Measurements from ENCODE around the gene HLA-B. TPM values are rescaled to one million over a fixed set of nuclear protein-coding genes. Genes with fewer than 3 reads are reported as not detected.
"Not testable (repeated sequence)": the region's sequence is repeated elsewhere in the genome, so short reads cannot be mapped to it uniquely, and the experiment has no call there.

The HLA-B gene
- polyA plus RNA-seq, 1 donor from 2014 or later = 9.4 TPM

DNA sequence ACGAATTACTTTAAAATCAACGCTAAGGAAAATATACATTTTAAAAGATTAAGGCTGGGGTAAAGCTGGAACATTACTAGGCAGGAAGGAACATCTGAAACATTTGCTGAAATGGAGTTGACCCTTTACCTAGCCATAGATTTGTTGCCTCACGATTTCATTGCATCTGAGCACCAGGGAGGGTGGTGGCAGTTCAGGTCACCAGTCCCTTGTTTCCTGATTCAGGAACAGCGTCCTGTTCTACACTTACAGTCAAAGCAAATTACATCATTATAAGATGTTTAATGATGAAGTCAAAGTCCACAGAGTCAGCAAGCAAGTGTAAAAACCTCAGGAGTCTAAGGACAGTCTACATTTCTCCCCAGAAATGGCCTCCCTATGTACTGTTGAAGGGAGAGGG is 37.4 kb upstream of the HLA-B start:
- Histone ChIP-seq H3K27me3 (ENCODE audit: insufficient read depth, low read depth, low read length) (peaks cover 1% of the 10 kb centered on the region), H3K9me2 (ENCODE audit: insufficient read depth, low read length) (no peaks in the 10 kb centered on the region), H3F3A (ENCODE audit: insufficient read depth, low read length, poor library complexity, severe bottlenecking) (no peaks in the 10 kb centered on the region), H4K20me1 (ENCODE audit: insufficient read depth) (no peaks in the 10 kb centered on the region), H3K27ac (ENCODE audit: low read length) (no peak overlapping the region), H3K9ac (ENCODE audit: low read length) (no peak overlapping the region), H3K9me3 (ENCODE audit: low read length) (no peaks in the 10 kb centered on the region), H3K36me3 (ENCODE audit: insufficient read depth, low read length) (no peaks in the 10 kb centered on the region), H2AFZ (ENCODE audit: low read depth, low read length) (no peak overlapping the region), H3K4me3 (ENCODE audit: low read length) (no peak overlapping the region), H3K79me2 (replicated peaks; ENCODE audit: insufficient read depth, low read length) (no peaks in the 10 kb centered on the region), H3K4me2 (ENCODE audit: low read length) (no peak overlapping the region)
- TF ChIP-seq CTCF (IDR thresholded peaks at IDR 0.05; ENCODE audit: poor library complexity, severe bottlenecking) (no peak), MXI1 (conservative IDR thresholded peaks at IDR 0.05; ENCODE audit: poor library complexity, severe bottlenecking) (no peak), RAD21 (conservative IDR thresholded peaks at IDR 0.05) (no peak)

DNA sequence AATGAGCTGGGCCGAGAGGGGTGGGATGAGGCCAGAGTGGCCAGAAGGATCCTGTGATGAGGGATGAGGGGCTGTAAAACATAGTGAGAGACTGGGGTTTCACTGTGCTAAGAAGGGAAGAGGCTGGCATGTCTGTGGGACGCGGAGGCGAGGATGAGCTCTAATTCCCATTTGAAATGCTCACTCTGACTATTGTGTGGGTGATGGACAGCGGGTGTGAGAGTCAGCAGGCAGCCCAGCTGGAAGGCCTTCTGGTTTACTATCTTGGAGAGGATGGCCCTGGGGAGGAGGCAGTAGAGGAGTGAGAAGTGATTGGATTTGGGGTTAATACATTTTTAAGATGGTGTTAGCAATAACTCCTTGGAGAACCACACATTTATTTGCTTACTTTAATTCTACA is 37.0 kb upstream of the HLA-B start:
- H3K36me3 ChIP-seq (ENCODE audit: insufficient read depth, low read length) = no peaks in the 10 kb centered on the region
- no peak overlapping the region for H3K27ac ChIP-seq (ENCODE audit: low read length)
- H3K4me3 ChIP-seq (ENCODE audit: low read length) = no peak overlapping the region
- H3F3A ChIP-seq (ENCODE audit: insufficient read depth, low read length, poor library complexity, severe bottlenecking) = no peaks in the 10 kb centered on the region
- H4K20me1 ChIP-seq (ENCODE audit: insufficient read depth) = no peaks in the 10 kb centered on the region
- no peaks in the 10 kb centered on the region for H3K9me2 ChIP-seq (ENCODE audit: insufficient read depth, low read length)
- H2AFZ ChIP-seq (ENCODE audit: low read depth, low read length) = no peak overlapping the region
- H3K79me2 ChIP-seq (replicated peaks; ENCODE audit: insufficient read depth, low read length) = no peaks in the 10 kb centered on the region
- no peak overlapping the region for H3K4me2 ChIP-seq (ENCODE audit: low read length)
- no peak overlapping the region for H3K9ac ChIP-seq (ENCODE audit: low read length)
- H3K9me3 ChIP-seq (ENCODE audit: low read length) = no peaks in the 10 kb centered on the region
- H3K27me3 ChIP-seq (ENCODE audit: insufficient read depth, low read depth, low read length) = no peaks in the 10 kb centered on the region
- TF ChIP-seq SMC3 (conservative IDR thresholded peaks at IDR 0.05; ENCODE audit: poor library complexity) (no peak), TAF1 (IDR thresholded peaks at IDR 0.05; ENCODE audit: low read depth) (no peak), EP300 (conservative IDR thresholded peaks at IDR 0.05; ENCODE audit: poor library complexity, severe bottlenecking) (no peak), MXI1 (conservative IDR thresholded peaks at IDR 0.05; ENCODE audit: poor library complexity, severe bottlenecking) (no peak), REST (IDR thresholded peaks at IDR 0.05; ENCODE audit: borderline replicate concordance) (no peak), CTCF (IDR thresholded peaks at IDR 0.05; ENCODE audit: poor library complexity, severe bottlenecking) (no peak), POLR2AphosphoS5 (IDR thresholded peaks at IDR 0.05) (no peak), RAD21 (conservative IDR thresholded peaks at IDR 0.05) (no peak), EZH2 (IDR thresholded peaks at IDR 0.05; ENCODE audit: borderline replicate concordance, insufficient read depth, low read length, poor library complexity, severe bottlenecking) (no peak)

DNA sequence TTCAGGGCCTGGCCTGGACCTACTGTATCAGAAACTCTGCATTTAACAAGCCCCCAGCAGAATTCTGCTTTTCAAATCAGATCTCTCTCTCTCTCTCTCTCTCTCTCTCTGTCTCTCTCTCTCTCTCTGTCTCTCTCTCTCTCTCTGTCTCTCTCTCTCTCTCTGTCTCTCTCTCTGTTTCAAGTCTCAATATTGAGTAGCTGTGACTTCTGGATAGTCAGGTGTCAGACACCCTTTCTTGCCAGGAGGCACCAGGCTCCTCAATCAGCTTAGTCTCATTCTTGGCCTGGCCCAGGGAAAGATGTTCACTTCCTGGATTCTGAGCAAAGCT is 32.8 kb upstream of the HLA-B start:
- H3F3A ChIP-seq (ENCODE audit: insufficient read depth, low read length, poor library complexity, severe bottlenecking); H3K27me3 ChIP-seq (ENCODE audit: insufficient read depth, low read depth, low read length); H3K9me2 ChIP-seq (ENCODE audit: insufficient read depth, low read length); H3K79me2 ChIP-seq (replicated peaks; ENCODE audit: insufficient read depth, low read length); H3K4me3 ChIP-seq (ENCODE audit: low read length); H2AFZ ChIP-seq (ENCODE audit: low read depth, low read length); H3K36me3 ChIP-seq (ENCODE audit: insufficient read depth, low read length); H3K27ac ChIP-seq (ENCODE audit: low read length); H3K4me2 ChIP-seq (ENCODE audit: low read length); H3K9me3 ChIP-seq (ENCODE audit: low read length); H3K9ac ChIP-seq (ENCODE audit: low read length); H4K20me1 ChIP-seq (ENCODE audit: insufficient read depth): not testable (repeated sequence)

- H3K9me2 ChIP-seq (ENCODE audit: insufficient read depth, low read length); H3K27ac ChIP-seq (ENCODE audit: low read length); H3F3A ChIP-seq (ENCODE audit: insufficient read depth, low read length, poor library complexity, severe bottlenecking); H3K9ac ChIP-seq (ENCODE audit: low read length); H3K4me3 ChIP-seq (ENCODE audit: low read length); H3K79me2 ChIP-seq (replicated peaks; ENCODE audit: insufficient read depth, low read length); H3K27me3 ChIP-seq (ENCODE audit: insufficient read depth, low read depth, low read length); H3K4me2 ChIP-seq (ENCODE audit: low read length); H3K36me3 ChIP-seq (ENCODE audit: insufficient read depth, low read length); H4K20me1 ChIP-seq (ENCODE audit: insufficient read depth); H2AFZ ChIP-seq (ENCODE audit: low read depth, low read length); H3K9me3 ChIP-seq (ENCODE audit: low read length): not testable (repeated sequence)
Measured at GRCh38 chr6:31388916-31389801, 32.2 kb upstream of the HLA-B start.

Measured in neural cell (in vitro differentiated cells).